Activated CD8-positive, alpha-beta memory T cell treated with anti-CD3 and anti-CD28 coated beads, Interleukin-2, amount 50 U/mL, for 48 hours (primary cell): ENCODE results near the gene LPCAT1.

Experiments
- DNase-seq: peaks from one replicate; pipeline ENCODE4 v3.0.0-alpha.2; 2020

Gene LPCAT1

GRCh38 chr5:1522601-1523479 is 920 bp downstream of the LPCAT1 start:
- peak; percentile 66 for DNase-seq

- DNase-seq: peak; percentile 52
Observed at GRCh38 chr5:1521671-1522600, 1.8 kb downstream of the LPCAT1 start.

- DNase-seq: peak; percentile 43
Observed at GRCh38 chr5:1520791-1521453, 2.8 kb downstream of the LPCAT1 start.

- DNase-seq: peak; percentile 42
Observed at GRCh38 chr5:1519631-1520210, 4.0 kb downstream of the LPCAT1 start.

GRCh38 chr5:1517838-1518237 is 5.9 kb downstream of the LPCAT1 start:
- peak; percentile 38 for DNase-seq

GRCh38 chr5:1516615-1517601 is 6.9 kb downstream of the LPCAT1 start:
- DNase-seq: peak; percentile 48

DNA sequence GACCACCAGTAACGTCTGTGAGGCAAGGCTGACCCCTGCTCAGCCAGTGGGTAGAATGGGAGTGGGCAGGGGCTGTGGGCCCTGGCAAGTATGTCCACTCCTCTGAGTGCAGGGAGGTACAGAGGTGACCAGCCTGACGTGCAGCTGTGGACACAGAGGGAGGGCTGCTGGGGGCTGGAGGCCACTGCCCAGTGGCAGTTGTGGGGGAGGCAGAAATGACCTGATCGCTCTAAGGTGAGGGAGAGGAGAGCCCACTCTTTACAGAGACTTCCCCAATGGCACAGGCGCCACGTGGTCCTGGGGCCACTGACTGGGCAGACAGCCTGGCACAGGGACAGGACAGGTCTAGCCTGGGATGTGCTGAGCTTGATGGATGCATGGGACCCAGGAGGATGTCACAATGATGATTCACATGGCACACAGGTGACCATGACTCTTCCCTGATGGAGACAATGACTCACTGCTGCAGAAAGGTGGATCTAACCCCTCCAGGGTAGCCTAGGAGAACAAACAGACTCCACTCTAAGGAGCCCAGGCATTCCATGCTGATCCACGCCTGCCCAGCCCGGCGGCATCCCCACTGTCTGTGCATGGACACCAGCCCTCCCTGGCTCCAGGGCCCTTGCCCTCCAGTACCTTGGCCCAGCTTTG is 7.7 kb downstream of the LPCAT1 start:
- DNase-seq: peak; percentile 47

DNA sequence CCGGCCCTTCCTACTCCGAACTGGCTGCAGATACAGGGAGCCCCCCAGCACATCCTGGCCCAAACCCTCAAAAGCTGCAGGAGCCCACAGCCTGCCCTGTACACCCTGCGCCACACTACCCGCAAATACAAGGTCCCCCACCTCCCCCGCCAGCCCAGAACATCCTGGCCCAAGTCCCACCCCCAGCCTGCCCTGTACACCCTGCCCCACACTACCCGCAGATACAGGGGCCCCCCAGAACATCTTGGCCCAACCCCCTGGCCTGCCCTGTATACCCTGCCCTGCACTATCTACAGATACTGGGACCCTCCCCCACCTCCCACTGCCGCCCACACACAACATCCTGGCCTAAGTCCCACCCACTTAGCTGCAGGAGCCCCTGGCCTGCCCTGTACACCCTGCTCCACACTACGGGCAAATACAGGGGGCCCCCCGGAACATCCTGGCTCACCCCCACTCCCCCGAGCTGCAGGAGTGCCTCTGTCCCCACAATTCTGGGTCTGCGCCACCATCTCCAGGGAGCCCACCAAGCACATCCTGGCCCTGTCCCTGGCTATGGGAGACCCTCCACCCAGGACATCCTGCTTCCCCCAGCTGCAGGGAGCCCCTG is 8.3 kb downstream of the LPCAT1 start:
- DNase-seq: peak; percentile 32

DNA sequence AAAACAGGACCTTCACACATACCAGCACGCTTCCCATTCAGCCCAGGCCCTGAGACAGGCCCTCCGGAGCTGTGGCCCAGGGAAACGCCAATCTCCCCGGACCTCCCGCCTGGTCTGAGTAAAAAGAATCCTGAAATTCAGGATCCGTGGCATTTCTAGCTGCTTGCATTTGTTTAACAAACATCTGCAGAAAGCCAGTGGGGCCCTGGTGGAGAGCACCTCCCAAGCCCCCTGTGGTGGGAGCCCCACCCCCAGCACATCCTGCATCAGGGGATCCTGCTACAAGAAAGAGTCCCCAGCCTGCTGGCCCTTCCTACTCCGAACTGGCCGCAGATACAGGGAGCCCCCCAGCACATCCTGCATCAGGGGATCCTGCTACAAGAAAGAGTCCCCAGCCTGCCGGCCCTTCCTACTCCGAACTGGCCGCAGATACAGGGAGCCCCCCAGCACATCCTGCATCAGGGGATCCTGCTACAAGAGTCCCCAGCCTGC is 8.9 kb downstream of the LPCAT1 start:
- DNase-seq: peak; percentile 37

DNA sequence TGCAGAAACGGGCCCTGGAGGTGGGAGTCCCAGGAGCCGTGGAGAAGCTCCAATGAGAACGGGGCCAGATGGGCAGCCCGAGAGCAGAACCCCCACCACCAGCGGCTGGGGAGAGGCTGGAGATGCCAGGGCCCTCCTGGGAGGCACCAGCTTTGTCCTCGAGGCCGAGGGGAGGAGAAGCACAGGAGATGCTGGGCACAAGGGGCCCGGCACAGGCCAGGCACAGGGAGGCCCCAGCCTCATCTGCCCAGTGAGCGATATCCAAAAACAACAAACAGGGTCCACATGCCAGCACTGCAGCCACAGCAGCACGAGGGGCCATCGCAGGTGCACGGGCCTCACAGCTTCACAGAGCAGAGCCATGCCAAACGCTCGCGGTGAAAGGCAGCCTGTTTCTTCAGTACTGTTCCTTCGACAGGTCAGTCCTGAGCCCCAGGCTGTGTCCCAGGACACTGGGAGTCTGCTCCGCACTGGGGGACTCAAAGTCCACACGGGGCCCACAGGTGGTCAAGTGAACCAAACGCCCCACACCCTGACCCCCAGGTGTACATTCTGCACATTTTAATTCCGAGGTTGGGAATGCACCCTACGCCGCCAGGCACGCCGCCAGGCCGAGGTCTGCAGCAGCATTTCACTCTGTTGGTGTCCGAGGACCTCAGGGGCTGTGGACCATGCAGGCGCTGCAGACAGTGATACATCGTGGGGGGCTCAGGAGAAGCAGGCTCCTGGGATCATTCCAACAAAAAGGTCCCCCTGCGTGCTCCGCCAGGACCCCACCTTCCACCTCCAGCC is 9.5 kb downstream of the LPCAT1 start:
- peak; percentile 39 for DNase-seq

- peak; percentile 23 for DNase-seq
Observed at GRCh38 chr5:1513326-1514026, 10.3 kb downstream of the LPCAT1 start.

- DNase-seq: no peak
Observed at GRCh38 chr5:1512541-1513291, 11.0 kb downstream of the LPCAT1 start.

DNA sequence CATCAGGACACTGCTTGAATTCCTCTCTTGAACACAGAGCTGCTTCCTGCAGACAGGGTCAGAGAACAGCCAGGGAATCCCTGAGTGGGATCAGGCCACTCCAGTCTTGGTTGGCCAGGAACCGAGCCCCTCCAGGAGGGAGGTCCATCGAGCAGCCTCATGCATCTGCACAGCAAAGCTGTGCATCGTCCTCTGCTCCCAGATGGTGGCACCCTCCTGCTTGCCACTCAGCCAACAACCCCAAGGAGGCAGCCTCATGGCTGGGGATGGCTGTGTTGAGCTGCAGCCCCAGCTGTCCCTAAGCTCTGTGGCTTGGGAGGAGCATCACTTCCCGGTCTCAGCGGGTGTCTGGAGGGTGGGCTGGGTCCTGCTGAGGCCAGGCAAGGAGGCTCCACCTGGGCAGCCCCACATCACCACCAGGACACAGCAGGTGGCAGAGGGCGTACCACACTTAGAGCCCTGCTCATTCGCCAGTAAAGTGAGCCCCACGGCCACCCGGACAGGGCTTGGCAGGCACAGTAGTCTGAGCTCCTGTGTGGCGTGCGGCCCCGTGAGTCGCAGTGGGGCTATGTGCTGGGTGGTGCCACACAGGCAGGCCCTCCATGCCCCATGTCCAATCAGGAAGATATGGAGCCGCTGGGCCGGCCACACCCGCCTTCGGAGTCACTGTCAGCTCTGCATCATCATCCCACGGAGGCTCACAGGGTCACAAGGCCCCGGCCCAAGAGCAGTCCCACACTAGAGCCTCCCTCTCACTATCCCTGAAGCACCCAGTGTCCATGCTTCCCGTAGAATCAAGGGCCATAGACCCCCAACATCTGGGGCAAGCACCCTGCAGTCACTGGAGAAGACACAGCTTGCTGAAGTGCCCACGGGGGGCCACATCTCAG is 11.9 kb downstream of the LPCAT1 start:
- DNase-seq: no peak

DNA sequence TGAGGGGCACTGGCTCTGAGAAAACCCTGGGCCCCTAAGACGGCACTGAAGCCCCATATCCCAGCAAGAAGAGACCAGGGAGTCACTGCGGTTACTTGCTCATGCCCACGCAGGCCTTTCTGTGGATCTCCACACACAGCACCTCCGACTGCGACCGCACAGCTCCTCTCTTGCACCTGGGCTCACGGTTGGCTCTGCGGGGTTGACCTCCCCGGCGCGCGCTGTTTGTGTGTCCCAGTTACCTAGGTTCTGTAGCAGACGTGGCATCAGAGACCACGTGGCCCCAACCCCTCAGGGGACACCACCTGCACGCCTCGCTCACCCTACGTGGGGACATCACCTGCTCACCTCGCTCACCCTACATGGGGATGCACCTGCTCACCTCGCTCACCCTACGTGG is 12.7 kb downstream of the LPCAT1 start:
- no peak for DNase-seq

GRCh38 chr5:1510631-1511030 is 13.1 kb downstream of the LPCAT1 start:
- DNase-seq: no peak

DNA sequence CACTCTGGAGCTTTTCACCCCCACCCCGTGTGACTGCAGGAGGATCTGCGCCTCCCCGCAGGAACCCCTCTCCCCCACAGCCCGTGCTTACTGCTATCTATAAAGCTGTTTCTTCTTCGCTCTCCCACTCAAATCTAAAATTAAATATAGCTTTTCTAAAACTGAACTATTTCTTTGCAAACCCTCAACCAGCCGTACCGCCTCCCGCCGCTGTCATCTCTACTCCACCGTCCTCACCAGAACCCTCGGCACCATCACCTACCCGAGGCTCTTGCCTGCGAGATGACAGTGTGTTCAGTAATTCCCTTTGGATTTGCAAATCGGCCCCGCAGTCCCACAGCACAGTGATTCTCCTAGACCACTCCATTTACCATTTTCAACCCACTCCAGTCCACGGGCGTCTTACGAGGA is 13.6 kb downstream of the LPCAT1 start:
- no peak for DNase-seq
